Mononuclear cell (primary cell): Measurements from ENCODE around the gene FAM174C. TPM values are rescaled to one million over a fixed set of nuclear protein-coding genes. Genes with fewer than 3 reads are reported as not detected.
"Not testable (repeated sequence)": the region's sequence is repeated elsewhere in the genome, so short reads cannot be mapped to it uniquely, and the experiment has no call there.

Experiments
- H3K27me3 ChIP-seq: 2 replicates; pipeline ENCODE4 v1.6.0; 2011; ENCODE audit warnings: low read length, control low read depth; ENCODE audit not compliant: insufficient read depth
- H3K4me1 ChIP-seq: 2 replicates; pipeline ENCODE4 v1.5.1; 2011; ENCODE audit warnings: mild to moderate bottlenecking, low read length, control low read depth; ENCODE audit not compliant: insufficient read depth
- H3K4me3 ChIP-seq: 2 replicates; pipeline ENCODE4 v1.5.1; 2011; ENCODE audit warnings: mild to moderate bottlenecking, low read length, moderate library complexity
- H3K9me3 ChIP-seq: 2 replicates; pipeline ENCODE4 v1.5.1; 2011; ENCODE audit warnings: low read depth, mild to moderate bottlenecking, control low read depth, low read length
- total RNA-seq: library from RNA; depleted of rRNA; stranded (reverse); fragments of >200 nt; gene quantifications from one replicate; pipeline ENCODE4 v1.2.3, GENCODE V29; 2012

FAM174C gene
- total RNA-seq, 1 donor: 16.3 TPM

DNA sequence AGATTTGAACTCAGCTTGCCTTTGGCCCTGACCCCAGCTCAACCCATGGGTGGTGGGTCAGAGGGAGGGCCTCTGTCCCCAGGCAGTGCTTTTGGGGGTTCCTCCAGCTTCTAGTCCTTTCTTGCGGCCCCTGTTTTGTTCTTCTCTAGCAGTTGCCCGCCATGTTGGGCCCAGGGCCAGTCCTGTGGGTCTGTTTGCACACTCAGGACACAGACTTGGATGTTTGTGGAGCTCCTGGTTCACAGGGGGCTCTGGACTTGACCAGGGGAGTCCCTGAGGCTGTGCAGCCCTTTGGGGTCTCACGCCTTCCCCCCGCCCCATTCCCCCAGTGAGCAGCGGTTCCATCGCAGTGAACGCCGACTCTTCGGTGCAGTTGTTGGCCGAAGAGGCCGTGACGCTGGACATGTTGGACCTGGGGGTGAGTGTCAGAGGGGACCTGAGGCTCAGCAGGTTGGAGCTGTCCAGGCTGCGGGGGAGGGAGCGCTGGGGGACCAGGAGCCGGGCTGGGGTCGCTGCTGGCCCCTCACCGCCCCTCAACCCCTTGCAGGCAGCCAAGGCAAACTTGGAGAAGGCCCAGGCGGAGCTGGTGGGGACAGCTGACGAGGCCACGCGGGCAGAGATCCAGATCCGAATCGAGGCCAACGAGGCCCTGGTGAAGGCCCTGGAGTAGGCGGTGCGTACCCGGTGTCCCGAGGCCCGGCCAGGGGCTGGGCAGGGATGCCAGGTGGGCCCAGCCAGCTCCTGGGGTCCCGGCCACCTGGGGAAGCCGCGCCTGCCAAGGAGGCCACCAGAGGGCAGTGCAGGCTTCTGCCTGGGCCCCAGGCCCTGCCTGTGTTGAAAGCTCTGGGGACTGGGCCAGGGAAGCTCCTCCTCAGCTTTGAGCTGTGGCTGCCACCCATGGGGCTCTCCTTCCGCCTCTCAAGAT lies 31.3 kb upstream of the FAM174C start:
- H3K9me3 ChIP-seq: no peaks in the 10 kb centered on the region
- H3K27me3 ChIP-seq: no peaks in the 10 kb centered on the region
- H3K4me1 ChIP-seq: peaks cover 61% of the 10 kb centered on the region

DNA sequence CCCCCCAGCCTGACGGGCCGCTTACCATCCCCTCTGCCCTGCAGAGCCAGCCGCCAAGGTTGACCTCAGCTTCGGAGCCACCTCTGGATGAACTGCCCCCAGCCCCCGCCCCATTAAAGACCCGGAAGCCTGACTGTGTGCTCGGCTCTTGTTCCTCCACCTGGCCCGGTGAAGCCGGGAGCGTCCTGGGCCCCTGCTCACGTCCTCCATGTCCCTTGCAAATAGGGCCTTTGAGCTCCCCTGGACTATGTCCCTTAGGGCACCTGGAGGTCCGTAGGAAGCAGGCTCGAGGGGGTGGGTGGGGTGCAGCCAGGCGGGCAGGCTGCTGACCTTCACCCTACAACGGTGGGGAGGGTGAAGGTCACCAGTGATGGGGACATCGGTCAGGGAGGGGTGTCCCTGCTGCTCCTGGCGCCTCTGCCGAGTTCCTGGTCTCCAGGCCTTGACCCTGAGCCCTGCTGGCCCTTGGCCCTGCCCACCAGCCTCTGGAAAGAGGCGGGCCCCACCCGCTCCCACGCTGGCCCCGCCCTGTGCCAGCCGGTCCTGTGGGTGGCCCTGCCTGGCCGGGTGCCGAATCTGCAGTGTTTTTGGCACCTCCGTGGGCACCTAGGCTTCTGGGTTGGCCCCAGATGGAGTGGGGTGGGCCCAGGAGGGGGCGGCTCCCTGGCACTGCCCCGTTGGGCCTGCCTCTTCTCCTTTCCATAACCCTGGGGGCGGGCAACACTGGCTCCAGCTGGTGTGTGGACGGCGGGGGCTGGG lies 30.5 kb upstream of the FAM174C start:
- Histone ChIP-seq H3K4me1 (peaks cover 61% of the 10 kb centered on the region), H3K27me3 (no peaks in the 10 kb centered on the region), H3K4me3 (peak overlapping the region; percentile 15), H3K9me3 (no peaks in the 10 kb centered on the region)

More for the DNA sequence above, 31.3 kb upstream of the FAM174C start:
- peak overlapping the region; percentile 15 for H3K4me3 ChIP-seq

DNA sequence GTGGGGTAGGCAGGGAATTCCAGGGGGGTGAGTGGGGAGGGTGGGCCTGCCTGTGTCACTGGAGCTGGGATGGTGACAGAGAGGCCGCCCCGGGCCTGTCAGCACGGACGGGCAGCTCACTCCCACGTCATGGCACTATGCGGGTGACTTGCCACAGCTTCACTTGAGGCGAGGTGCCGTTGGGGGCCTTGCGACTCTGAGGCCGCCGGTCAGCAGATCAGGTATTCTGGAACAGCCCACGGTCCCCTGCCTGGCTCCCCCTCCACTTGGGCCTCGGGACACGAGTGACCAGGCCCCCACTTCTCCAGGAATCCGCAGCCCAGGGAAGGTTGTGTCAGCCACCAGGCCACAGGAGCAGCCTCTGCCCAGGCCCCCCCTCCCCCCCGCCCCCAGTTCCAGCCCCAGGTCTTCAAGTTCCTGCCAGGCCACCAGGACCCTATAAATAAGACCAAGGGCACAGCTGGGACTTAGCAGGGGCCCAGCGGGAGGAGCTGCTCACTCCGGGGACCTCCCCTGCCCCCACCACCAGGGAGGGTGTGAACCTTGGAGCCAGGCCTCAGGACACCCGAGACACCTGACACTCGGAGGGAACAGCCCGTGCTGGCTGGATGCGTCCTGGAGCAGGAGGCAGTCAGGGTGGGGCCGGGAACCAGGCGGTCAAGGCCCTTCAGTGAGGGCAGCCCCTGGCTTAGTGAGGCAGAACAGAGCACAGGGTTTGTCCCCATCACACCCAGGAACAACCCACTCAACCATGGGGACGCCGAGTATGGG lies 29.7 kb upstream of the FAM174C start:
- no peaks in the 10 kb centered on the region for H3K9me3 ChIP-seq
- H3K27me3 ChIP-seq: no peaks in the 10 kb centered on the region
- H3K4me1 ChIP-seq: peaks cover 57% of the 10 kb centered on the region
- no peak overlapping the region for H3K4me3 ChIP-seq

DNA sequence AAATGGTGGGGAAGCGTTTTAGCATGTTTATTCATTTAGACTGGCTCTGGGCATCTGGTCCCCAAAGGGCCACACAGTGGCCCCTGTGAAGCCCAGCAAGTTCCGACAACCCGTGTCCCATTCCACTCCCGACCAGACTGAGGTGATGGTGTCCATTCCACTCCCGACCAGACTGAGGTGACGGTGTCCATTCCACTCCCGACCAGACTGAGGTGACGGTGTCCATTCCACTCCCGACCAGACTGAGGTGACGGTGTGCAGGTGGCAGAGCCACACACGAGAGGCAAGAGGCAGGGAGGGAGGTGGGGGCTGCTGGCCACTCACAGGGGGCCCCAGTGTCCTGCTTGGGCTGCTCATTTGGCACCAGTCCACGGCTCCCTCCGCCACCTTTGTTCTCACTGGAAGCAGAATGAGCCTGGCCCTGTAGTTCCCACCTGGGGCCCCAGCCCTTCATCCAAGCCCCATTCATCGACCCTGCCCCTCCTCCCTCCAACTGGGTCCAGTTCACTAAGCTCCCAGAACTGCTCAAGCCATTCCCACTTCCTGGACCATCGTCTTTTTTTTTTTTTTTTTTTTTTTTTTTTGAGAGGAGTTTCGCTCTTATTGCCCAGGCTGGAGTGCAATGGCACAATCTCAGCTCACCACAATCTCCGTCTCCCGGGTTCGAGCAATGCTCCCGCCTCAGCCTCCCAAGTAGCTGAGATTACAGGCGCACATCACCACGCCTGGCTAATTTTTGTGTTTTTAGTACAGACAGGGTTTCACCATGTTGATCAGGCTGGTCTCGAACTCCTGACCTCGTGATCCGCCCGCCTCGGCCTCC lies 28.9 kb upstream of the FAM174C start:
- H3K4me1 ChIP-seq: peaks cover 49% of the 10 kb centered on the region
- H3K9me3 ChIP-seq, H3K27me3 ChIP-seq, H3K4me3 ChIP-seq: not testable (repeated sequence)

DNA sequence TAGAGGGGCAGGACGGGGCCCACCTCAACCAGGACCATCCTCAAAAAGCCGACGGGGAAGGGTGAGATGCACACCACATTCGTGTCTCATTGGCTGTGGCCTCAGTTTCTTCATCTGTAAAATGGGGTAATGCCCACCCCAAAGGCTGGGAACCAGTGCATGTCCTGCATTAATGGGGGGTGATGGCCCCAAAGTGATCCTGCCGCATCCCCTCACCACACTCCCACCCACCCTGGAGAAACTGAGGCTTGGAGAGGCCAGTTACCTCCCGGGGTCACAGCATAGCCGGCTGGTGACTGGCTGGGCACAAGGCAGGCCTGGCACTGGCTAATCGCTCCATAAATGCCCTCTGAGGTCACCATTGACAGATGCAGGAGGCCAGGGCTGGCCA lies 27.6 kb upstream of the FAM174C start:
- Histone ChIP-seq H3K4me1 (peaks cover 39% of the 10 kb centered on the region), H3K9me3 (no peaks in the 10 kb centered on the region), H3K27me3 (no peaks in the 10 kb centered on the region), H3K4me3 (peak overlapping the region; percentile 52)

DNA sequence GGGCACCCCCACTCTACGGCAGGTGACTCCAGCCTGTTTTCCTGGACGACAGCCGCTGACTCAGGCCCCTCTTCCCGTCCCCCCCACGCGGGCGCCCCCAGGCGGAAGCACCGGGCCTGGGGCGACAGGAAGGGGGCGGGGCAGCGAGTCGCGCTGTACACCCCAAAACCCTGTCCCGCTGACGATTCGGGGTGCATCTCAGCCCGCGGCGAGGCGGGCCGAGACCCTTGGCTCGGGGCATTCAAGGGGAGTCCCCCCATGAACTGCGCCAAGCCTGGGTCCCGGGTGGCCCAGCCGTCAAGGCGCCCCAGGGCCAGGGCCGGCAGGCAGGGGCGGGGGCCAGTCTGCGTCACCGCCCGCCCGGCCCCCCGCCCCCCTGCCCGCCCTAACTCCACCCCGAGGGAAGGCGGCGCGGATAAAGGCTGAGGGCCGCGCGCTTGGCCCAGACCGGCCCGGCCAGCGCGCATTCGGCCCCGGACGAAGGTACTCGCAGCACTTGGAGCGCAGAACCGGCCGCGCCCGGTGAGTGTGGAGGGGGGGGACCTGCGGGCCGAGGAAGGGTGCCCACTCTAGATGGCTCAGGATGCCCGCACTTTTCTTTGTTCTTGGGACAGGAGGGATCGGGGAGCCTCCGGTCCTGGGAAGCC lies 27.1 kb upstream of the FAM174C start, which contains the start of gene MIDN:
Gene MIDN (plus strand): TSS at position 445 of the 647 bp plus-strand sequence. CDS start 1,714 bp downstream, outside the sequence.
- no peaks in the 10 kb centered on the region for H3K9me3 ChIP-seq
- peak within 1 kb of the TSS; percentile 52 for H3K4me3 ChIP-seq
- H3K27me3 ChIP-seq: no peaks in the 10 kb centered on the region
- peaks cover 35% of the 10 kb centered on the region for H3K4me1 ChIP-seq

DNA sequence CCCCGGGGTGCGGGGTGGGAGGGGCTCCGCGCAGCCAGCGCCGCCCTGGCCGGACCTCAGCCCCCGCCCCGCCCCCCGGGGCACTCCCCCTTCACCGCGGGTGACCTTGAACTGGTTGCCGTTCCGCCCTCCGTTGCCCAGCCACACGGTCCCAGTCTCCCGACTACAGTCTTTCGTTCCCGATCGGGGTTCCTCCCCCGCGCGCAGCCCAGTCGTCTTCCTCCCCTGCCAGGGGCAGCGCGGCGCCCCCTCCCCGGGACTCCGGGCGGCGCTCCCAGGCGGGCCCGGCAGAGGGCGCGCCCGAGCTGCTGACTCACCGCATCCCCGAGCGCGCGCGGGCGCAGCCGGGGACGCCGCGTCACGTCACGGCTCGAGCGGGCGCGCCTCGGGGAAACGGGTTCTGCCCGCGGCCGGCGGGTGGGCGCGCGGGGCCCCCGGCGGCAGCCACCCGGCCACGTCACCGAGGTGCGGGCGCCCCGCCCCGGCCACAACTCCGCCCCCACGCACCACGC lies 26.5 kb upstream of the FAM174C start:
- no peaks in the 10 kb centered on the region for H3K9me3 ChIP-seq
- peak overlapping the region; percentile 52 for H3K4me3 ChIP-seq
- H3K27me3 ChIP-seq: no peaks in the 10 kb centered on the region
- H3K4me1 ChIP-seq: peaks cover 35% of the 10 kb centered on the region

DNA sequence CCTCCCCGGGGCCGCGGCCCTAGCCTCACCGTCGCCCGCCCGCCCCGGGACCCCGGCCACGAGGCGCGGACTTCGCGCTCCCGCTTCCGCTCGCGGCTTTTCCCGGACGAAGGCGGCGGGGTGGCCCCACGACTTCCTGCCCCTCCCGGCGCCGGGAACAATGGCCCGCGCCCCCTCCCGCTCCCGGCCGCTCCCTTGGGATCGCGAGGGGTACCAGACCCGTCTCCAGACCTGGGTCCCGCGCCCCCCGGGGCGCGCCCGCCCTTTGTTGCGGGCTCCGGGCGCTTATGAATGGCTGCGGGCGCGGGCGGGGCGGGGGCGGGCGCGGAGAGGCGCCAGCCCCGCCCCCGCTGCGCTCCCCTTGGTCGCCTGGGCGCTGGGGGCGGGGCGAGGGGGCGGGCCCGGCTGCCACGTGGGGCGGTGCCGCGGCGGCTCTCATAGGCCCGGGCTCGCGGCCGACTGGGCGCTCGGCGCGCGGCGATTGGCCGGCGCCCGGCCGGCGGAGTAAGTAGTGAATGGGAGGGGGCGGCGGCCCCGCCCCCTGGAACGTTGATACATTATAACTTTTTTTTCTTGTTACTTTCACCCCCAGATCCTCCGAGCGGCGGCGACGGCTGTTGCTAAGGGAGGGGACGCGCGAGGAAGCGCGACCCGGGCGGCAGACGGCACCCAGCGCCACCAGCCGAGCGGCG lies 25.9 kb upstream of the FAM174C start:
- H3K9me3 ChIP-seq: no peaks in the 10 kb centered on the region
- no peaks in the 10 kb centered on the region for H3K27me3 ChIP-seq
- peaks cover 35% of the 10 kb centered on the region for H3K4me1 ChIP-seq
- peak overlapping the region; percentile 91 for H3K4me3 ChIP-seq

DNA sequence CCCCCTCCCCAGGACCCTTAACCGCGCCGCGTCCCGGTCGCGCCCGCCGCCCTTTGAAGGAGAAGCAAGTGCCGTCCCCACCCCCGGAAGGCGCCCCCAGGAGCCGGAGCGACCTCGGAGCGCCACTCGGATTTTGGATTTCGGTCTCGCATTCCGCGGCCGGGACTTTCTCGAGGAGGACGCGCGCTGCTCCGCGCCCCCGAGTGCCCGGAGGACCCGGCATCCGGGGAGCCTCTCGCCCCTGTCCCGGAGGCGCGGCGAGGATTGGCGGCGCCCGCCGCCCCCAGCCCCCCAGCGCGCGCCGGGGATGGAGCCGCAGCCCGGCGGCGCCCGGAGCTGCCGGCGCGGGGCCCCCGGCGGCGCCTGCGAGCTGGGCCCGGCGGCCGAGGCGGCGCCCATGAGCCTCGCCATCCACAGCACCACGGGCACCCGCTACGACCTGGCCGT lies 25.3 kb upstream of the FAM174C start:
- peak overlapping the region; percentile 91 for H3K4me3 ChIP-seq
- peaks cover 35% of the 10 kb centered on the region for H3K4me1 ChIP-seq

DNA sequence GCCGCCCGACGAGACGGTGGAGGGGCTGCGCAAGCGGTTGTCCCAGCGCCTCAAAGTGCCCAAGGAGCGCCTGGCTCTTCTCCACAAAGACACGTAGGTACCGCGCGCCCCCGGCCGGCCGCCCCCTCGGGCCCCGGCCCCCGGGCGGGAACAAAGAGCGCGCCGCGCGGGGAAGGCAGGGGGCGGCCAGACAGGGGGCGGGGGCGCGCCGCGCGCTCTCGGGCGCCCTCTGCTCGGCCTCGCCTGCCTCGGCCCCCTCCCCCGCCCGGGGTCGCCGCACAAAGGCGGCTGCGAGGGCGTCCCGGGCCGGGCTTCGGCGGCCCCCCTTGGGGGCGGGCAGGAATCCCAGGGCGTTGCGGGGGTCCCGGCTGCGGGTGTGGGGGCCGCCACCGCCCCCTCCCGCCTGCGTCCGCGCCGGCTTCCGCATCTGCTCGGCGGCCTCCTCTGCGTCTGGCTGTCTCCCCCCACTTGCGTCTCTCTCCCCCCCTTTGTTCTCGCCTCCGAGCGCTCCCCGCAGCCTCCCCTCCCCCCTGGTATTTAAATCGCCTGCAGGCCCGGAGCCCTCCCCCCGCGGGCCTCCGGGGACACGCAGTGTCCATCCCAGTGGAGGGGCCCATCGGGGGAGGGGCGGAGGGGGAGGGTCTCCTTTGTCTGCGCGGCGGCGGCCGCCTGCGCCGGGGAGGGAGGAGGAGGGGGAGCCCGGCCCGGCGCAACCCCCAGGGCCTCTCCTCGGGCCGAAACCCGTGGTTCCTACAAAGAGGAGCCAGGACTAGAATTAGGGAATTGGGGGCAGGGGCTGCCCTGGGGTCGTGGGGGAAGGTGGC lies 24.7 kb upstream of the FAM174C start:
- Histone ChIP-seq H3K4me1 (peaks cover 36% of the 10 kb centered on the region), H3K9me3 (no peaks in the 10 kb centered on the region), H3K4me3 (peak overlapping the region; percentile 91), H3K27me3 (no peaks in the 10 kb centered on the region)

More for the DNA sequence above, 25.3 kb upstream of the FAM174C start:
- Histone ChIP-seq H3K9me3 (no peaks in the 10 kb centered on the region), H3K27me3 (no peaks in the 10 kb centered on the region)

DNA sequence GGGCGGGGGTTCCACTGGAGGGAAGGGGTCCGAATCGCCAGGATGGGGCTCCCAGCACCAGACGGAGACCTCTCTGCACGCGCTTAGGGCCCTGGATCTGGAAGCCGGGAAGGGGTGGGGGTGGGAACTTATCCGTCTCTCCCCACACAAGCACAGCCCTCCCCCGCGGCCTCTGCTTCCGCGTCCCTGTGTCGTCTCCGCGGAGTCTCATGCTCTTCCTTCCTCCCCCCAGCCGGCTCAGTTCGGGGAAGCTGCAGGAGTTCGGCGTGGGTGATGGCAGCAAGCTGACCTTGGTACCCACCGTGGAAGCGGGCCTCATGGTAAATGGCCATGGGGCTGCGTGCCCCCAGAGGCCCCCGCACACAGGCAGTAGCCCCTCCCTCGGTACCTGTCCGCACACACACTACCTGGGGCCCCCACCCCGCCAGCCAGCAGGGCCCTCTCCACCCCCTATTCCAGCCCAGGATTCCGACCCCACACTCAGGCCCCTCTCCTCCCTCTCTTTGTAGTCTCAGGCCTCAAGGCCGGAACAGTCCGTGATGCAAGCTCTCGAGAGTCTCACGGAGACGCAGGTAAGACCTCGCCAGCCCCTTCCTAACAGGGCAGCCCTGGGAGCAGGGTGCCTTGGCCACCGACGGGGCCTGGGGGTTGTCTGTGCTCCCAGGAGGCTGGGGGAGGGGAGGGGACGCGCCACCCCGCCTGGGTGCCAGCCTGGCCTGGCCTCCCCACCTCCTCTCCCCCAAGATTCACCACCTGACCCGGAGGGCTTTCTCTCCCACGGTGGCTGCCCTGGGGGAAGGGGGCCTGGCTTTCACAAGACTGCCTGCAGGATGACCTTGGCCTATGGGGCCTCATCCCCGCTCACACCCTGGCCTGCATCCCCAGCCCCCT lies 23.8 kb upstream of the FAM174C start:
- H3K9me3 ChIP-seq: no peaks in the 10 kb centered on the region
- H3K4me1 ChIP-seq: peaks cover 45% of the 10 kb centered on the region
- peak overlapping the region; percentile 91 for H3K4me3 ChIP-seq
- H3K27me3 ChIP-seq: no peaks in the 10 kb centered on the region
